GM19099 (cell line): Measurements from ENCODE around the gene UBR4.

Source experiments
- POLR2A ChIP-seq: IDR thresholded peaks from 3 replicates; pipeline ENCODE4 v1.6.1; 2011; ENCODE audit warnings: low read depth; ENCODE audit not compliant: insufficient read length; ENCODE audit errors: extremely low read depth

The UBR4 gene

DNA sequence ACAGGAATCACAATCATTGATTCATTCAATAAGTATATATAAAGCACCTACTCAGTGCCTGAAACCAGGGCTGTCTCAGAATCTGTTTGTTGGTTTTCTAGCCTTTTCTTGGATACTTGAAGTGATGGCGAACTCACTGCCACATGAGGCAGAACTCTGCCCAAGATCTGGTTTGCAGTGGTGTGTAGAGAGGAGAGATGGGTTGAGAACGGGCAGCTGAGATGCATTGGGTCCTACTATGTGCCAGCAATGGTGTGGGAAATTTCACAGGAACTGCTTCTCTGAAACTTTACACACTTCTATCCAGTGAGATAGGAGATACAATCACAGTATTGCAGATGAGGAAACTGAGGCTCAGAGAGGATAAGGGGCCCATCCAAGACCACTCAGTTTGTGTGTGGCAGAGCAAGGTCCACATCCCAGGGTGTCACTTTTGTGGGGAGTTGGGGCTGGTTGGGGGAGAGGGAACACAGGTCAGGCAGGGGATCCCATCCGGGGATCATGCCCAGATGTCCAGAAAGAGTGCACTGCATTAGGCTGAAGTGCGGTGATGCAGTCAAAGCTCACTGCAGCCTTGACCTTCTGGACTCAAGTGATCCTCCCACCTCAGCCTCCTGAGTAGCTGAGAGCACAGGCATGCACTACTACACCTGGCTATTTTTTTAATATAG is 169.9 kb downstream of the UBR4 start:
- TF ChIP-seq POLR2A, result no peak

DNA sequence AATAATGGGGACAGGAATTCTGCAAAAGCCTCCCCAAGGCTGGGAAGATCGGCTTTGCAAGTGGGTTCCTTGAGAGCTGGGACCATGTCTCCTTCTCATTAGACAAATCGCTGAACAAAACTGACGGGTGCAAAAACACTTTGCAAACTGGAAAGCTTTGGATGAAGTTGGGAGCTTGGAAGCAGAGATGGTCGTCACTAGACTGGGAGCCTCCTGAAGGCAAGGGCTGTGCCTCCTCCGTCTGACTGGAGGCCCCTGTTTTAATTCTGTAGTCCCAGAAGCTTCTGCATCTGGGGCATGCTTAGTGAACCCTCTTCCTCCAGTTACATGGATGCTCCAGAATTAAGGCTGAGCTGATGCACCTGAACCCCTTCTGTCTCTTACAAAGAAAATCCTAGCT is 171.3 kb downstream of the UBR4 start:
- TF ChIP-seq POLR2A, result no peak

GRCh38 chr1:19038096-19038495 is 172.0 kb downstream of the UBR4 start:
- TF ChIP-seq POLR2A, result no peak

DNA sequence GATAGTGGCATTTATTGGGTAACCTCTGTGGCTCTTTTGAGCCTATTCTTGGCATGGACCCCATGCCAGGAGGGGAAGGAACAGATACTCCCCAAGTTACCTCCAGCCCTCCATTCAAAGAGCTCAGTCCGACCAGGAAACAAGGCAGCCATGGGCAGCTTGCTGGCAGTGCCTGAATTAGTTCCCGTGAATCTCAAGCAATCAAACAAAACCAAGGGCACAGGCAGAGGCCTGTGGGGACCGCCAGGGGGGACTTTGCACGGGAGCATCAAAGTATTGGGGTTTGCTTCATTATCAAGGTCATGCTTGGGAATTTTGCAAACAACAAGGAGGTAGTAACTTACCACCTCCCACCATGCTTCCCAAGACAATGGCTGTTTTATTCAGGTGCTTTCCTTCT is 172.4 kb downstream of the UBR4 start:
- TF ChIP-seq POLR2A, result no peak

- no peak for TF ChIP-seq POLR2A
Measured at GRCh38 chr1:19036813-19037605, 173.1 kb downstream of the UBR4 start.

GRCh38 chr1:19036041-19036812 is 173.8 kb downstream of the UBR4 start:
- TF ChIP-seq POLR2A, result no peak

GRCh38 chr1:19035377-19036040 is 174.6 kb downstream of the UBR4 start:
- TF ChIP-seq POLR2A, result no peak

DNA sequence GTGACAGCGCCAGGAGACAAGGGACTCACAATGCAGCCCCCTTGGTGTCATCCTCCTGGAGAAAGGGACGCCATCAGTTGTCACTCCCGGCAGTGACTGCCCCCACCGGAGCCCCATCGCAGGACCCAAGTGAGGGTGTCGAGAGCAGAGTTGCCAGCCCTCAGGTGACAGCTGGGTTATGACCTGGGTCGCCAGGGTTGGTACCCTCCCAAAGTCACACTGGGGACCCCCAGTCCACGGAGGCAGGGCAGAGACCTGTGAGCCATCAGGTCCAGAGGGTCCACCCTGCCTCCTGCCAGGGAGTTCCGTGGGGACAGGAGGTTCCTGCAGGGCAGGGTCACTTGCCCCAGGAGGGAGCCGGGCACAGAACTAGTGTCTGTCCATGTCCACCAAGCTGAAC is 175.3 kb downstream of the UBR4 start:
- no peak for TF ChIP-seq POLR2A

GRCh38 chr1:19033926-19034680 is 176.0 kb downstream of the UBR4 start:
- no peak for TF ChIP-seq POLR2A

- TF ChIP-seq POLR2A, result no peak
Measured at GRCh38 chr1:19033515-19033839, 176.6 kb downstream of the UBR4 start.

DNA sequence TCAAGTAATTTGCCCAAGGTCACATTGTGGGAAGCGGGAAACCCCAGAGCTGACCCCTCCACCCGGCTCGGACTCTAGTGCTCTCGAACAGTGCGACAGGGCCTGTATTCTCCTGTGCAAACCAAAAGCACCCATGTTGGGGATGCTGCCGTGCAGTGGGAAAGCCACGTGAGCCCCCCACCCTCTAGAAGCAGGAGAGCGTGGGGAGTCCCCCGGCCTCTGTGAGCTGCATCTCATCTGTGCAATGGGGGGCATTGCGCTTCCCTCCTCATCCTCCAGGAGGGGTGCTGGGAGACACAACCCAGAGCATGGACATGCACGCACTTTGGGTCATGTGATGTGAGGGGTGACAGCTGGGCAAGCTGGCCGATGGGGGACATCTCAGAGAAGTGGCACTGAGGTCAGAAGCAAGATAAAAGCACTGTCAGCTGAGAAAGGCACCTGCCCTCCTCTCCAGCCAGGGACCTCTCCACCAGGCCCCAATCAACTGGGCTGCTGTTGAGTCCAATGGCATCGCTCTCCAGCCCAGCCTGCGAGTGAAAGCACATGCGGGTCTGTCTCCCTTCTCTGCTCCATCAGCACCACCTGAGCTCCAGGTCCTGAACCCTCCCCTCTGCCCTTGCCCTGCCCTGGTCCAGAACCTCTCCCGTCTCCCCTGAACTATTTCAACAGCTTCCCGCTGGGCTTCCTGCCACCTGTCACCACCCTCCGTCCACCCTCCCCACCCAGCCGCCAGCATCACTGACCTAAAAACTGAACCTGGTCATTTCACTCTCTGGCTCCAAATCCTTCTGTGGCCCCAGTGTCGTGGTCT is 177.2 kb downstream of the UBR4 start:
- TF ChIP-seq POLR2A, result no peak

DNA sequence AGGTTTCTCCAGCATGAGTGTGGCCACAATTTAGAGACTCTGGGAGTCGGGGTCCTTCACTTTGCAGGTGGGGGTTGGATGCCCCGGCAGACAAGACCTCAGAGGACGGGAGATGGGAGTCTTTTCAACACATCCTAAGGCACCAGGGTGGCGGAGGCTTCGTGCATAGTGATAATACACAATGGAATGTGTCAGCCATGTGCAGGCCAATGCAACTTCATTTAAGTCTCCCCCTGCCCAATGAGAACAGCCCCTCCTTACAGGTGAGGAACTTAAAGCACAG is 177.7 kb downstream of the UBR4 start:
- TF ChIP-seq POLR2A, result no peak

DNA sequence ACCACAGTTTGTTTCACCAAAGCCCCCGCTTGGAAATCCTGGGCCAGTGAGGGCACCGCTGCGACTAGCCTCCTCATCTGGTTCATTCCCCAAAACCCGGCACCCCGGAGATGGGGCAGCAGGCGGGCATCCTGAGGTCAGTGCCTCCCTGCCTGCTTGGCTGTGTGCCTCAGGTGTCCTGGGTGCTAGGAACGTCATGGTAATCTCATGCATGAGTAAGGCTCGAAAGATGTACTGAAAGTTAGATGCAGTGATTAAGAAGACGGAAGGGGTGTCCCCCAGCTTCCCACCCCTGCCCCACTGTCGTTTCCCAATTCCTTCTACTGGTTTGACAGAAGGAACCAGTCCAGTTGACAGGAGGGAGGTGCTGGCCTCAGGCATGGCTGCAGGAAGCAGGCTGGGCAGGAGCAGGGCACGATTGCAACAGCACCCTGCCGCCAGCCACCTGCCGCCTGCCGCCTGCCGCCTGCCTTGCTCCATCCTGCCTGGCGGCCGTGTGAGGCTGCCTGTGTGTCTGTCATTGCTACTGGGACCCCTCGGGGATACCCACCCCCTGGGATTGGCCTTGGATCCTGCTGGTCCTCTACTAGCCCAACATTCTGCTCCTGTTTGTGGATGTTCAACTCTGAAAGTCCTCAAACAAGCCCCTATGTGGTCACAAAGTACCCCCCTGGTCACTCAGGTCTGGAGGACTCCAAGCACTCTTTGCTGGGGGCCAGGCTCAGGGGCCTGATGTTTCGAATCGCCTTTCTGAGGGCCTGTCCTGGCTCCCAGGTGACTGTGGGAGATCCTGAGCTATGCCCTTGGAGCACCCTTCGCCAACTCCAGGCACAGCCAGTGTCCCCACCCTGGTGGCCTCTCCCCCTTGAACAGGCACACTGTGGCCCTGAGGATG is 180.6 kb downstream of the UBR4 start:
- no peak for TF ChIP-seq POLR2A
